Astrocyte (in vitro differentiated cells and primary cell): ENCODE data around the gene FAM210A.

Experiments used
- CTCF ChIP-seq: IDR thresholded peaks from 2 replicates; pipeline ENCODE4 v1.5.1; 2011; ENCODE audit warnings: low read depth, mild to moderate bottlenecking, inconsistent platforms, low read length, moderate library complexity; ENCODE audit not compliant: insufficient read depth
- EZH2 ChIP-seq: IDR thresholded peaks from 2 replicates; pipeline ENCODE4 v1.6.1; 2012; ENCODE audit warnings: mild to moderate bottlenecking, low read length, inconsistent platforms; ENCODE audit not compliant: insufficient read depth

- TF ChIP-seq EZH2: no peak
- no peak for TF ChIP-seq CTCF
Observed at GRCh38 chr18:13630716-13631268, 95.6 kb downstream of the FAM210A start.
